Smooth muscle cell (in vitro differentiated cells): ENCODE results near the gene TSSK2. TPM values are rescaled to one million over a fixed set of nuclear protein-coding genes. Genes with fewer than 3 reads are reported as not detected.

Source experiments
- DNase-seq: peaks from one replicate; lab custom pipeline; 2025; ENCODE audit not compliant: unreplicated experiment; lab: John Stamatoyannopoulos, UW
- H2AFZ ChIP-seq: fragments of 200-600 bp; sonication (generic); 2 replicates; pipeline ENCODE4 v1.6.0; 2016; ENCODE audit warnings: antibody characterized with exemption, low read depth, mild to moderate bottlenecking
- H3F3A ChIP-seq: fragments of 200-600 bp; sonication (generic); 2 replicates; pipeline ENCODE4 v1.6.0; 2017; ENCODE audit warnings: antibody characterized with exemption, low read depth
- H3K27ac ChIP-seq: fragments of 200-600 bp; sonication (generic); 2 replicates; pipeline ENCODE4 v1.5.1; 2016; ENCODE audit warnings: low read depth, mild to moderate bottlenecking
- H3K27me3 ChIP-seq: fragments of 200-600 bp; sonication (generic); 2 replicates; pipeline ENCODE4 v1.6.1; 2016; ENCODE audit warnings: low read depth, mild to moderate bottlenecking
- H3K36me3 ChIP-seq: fragments of 200-600 bp; sonication (generic); 2 replicates; pipeline ENCODE4 v1.5.1; 2016; ENCODE audit warnings: low read depth
- H3K4me1 ChIP-seq: fragments of 200-600 bp; sonication (generic); 2 replicates; pipeline ENCODE4 v1.5.1; 2016; ENCODE audit warnings: low read depth
- H3K4me2 ChIP-seq: fragments of 200-600 bp; sonication (generic); 2 replicates; pipeline ENCODE4 v1.6.0; 2016; ENCODE audit warnings: mild to moderate bottlenecking
- H3K4me3 ChIP-seq: fragments of 200-600 bp; sonication (generic); 2 replicates; pipeline ENCODE4 v1.5.1; 2016; ENCODE audit warnings: mild to moderate bottlenecking
- H3K79me2 ChIP-seq: fragments of 200-600 bp; sonication (generic); 2 replicates; pipeline ENCODE4 v1.6.0; 2016; ENCODE audit warnings: low read depth, mild to moderate bottlenecking
- H3K9ac ChIP-seq: fragments of 200-600 bp; sonication (generic); 2 replicates; pipeline ENCODE4 v1.6.0; 2016; ENCODE audit warnings: low read depth
- H3K9me3 ChIP-seq: fragments of 200-600 bp; sonication (generic); replicated peaks from 2 replicates; pipeline ENCODE4 v1.5.1; 2016; ENCODE audit warnings: low read depth
- H4K20me1 ChIP-seq: fragments of 200-600 bp; sonication (generic); 2 replicates; pipeline ENCODE4 v1.6.0; 2016; ENCODE audit warnings: low read depth
- WGBS: methylation state at CpG from one replicate; pipeline ENCODE4 v1.1.7; 2016; ENCODE audit warnings: low lambda C conversion rate; 5-methylcytosine and 5-hydroxymethylcytosine counted together
- polyA plus RNA-seq: library from polyadenylated mRNA; unstranded; fragments of >200 nt; fragmentation: Nextera tagmentation; extraction: Ambion mirVana; gene quantifications from 2 replicates; pipeline ENCODE4 v1.2.1, GENCODE V29; 2016
- total RNA-seq: library from RNA; depleted of rRNA; stranded (reverse); fragments of >200 nt; gene quantifications from 2 replicates; pipeline ENCODE4 v1.2.3, GENCODE V29; 2014
- TF ChIP-seq, protein P1 (sequence below): fragments of 200-600 bp; sonication (generic); IDR thresholded peaks from 2 replicates; pipeline ENCODE4 v1.5.1; 2017; ENCODE audit warnings: borderline replicate concordance, mild to moderate bottlenecking, antibody characterized with exemption; ENCODE audit not compliant: insufficient read depth, poor library complexity, severe bottlenecking

TSSK2 gene
- total and polyA plus RNA-seq, 2 experiments from 2014 or later, result not detected

DNA sequence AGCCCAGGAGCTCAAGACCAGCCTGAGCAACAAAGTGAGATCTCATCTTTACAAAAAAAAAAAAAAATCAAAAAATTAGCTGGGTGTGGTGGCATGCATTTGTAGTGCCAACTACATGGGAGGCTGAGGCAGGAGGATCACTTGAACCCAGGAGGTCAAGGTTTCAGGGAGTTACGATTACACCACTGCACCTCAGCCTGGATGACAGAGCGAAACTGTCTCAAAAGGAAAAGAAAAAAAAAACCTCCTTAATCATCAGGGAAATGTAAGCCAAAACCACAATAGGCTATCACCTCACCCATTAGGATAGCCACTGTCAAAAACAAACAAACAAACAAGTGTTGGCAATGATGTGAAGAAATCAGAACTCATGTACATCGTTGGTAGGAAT, 22.3 kb upstream of the TSSK2 start:
- H3F3A ChIP-seq, result no peaks in the 10 kb centered on the region
- 92% methylated on average over 3 of the region's 3 CpGs for WGBS
- peaks cover 100% of the 10 kb centered on the region for H4K20me1 ChIP-seq

DNA sequence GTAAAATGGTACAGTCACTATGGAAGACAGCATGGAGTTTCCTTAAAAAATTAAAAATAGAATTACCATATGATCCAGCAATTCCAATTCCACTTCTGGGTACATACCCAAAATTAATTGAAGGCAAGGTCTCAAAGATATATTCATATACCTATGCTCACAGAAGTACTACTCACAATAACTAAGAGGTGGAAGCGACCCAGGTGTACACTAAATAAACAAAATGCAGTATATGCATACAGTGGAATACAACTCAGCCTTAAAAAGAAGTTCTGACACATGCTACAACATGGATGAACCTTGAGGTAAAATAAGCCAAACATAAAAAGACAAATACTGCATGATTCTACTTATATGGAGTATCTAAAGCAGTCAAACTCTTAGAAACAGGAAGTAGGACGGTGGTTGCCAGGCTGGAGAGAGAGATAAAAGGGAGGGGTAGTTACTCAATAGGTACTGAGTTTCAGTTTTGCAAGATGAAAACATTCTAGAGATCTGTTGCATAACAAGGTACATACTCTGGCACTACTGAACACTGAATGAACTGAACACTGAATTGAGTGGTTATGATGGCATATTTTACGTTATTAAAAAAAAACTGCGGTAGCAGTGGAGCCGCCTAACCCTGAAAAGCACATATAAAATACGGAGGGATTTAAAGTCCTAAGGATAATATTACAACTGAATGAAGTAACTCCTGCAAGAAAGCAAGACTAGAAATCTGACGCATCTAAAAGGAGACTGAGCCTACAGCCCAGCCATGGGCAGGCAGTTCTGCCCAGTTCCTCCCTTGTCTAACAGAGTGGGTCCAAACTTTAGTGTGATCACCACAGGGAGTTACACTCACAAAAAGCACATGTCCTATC, 21.7 kb upstream of the TSSK2 start:
- Histone ChIP-seq H3K9me3 (no peaks in the 10 kb centered on the region), H4K20me1 (peaks cover 100% of the 10 kb centered on the region), H3K79me2 (peaks cover 92% of the 10 kb centered on the region), H2AFZ (no peak overlapping the region), H3K27ac (no peak overlapping the region), H3K4me1 (peaks cover 10% of the 10 kb centered on the region), H3K36me3 (no peaks in the 10 kb centered on the region), H3F3A (no peaks in the 10 kb centered on the region), H3K27me3 (no peaks in the 10 kb centered on the region), H3K4me3 (no peak overlapping the region), H3K4me2 (no peak overlapping the region), H3K9ac (no peak overlapping the region)
- TF ChIP-seq, protein P1, sequence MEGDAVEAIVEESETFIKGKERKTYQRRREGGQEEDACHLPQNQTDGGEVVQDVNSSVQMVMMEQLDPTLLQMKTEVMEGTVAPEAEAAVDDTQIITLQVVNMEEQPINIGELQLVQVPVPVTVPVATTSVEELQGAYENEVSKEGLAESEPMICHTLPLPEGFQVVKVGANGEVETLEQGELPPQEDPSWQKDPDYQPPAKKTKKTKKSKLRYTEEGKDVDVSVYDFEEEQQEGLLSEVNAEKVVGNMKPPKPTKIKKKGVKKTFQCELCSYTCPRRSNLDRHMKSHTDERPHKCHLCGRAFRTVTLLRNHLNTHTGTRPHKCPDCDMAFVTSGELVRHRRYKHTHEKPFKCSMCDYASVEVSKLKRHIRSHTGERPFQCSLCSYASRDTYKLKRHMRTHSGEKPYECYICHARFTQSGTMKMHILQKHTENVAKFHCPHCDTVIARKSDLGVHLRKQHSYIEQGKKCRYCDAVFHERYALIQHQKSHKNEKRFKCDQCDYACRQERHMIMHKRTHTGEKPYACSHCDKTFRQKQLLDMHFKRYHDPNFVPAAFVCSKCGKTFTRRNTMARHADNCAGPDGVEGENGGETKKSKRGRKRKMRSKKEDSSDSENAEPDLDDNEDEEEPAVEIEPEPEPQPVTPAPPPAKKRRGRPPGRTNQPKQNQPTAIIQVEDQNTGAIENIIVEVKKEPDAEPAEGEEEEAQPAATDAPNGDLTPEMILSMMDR, result no peak
- 72% methylated on average over 7 of the region's 7 CpGs for WGBS
- DNase-seq, result no peak

More for the DNA sequence above, 22.3 kb upstream of the TSSK2 start:
- Histone ChIP-seq H3K27me3 (no peaks in the 10 kb centered on the region), H3K27ac (no peak overlapping the region), H3K4me2 (no peak overlapping the region), H3K79me2 (peaks cover 90% of the 10 kb centered on the region), H3K36me3 (no peaks in the 10 kb centered on the region), H3K9me3 (no peaks in the 10 kb centered on the region), H2AFZ (no peak overlapping the region), H3K4me1 (peaks cover 10% of the 10 kb centered on the region), H3K4me3 (no peak overlapping the region), H3K9ac (no peak overlapping the region)
- no peak for DNase-seq
- TF ChIP-seq, protein P1, result no peak

DNA sequence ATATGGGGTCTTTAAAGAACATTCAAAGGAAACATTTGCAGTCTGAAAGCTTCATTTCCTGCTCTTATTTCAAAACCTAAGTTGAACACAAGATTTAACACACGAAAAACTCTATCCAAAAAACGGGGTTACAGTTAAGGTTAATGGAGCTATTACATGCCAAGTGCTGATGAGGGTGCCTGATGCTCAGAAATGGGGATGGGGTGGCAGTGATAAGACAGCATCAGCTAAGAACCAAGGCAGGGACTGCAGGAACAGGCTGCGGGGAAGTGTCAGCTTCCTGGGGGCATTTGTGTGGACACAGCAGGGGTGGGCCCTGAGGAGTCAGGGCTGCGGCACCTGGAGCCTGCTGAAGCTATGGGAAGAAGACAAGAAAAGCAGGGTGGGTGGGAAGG, 21.0 kb upstream of the TSSK2 start:
- Histone ChIP-seq H4K20me1 (peaks cover 100% of the 10 kb centered on the region), H3K4me2 (no peak overlapping the region), H2AFZ (no peak overlapping the region), H3K36me3 (no peaks in the 10 kb centered on the region), H3K4me1 (peaks cover 10% of the 10 kb centered on the region), H3K27me3 (no peaks in the 10 kb centered on the region), H3F3A (no peaks in the 10 kb centered on the region), H3K9ac (no peak overlapping the region), H3K79me2 (peaks cover 92% of the 10 kb centered on the region), H3K27ac (no peak overlapping the region), H3K9me3 (no peaks in the 10 kb centered on the region), H3K4me3 (no peak overlapping the region)
- WGBS, result 62% methylated on average over 4 of the region's 4 CpGs
- TF ChIP-seq, protein P1, result no peak
- no peak for DNase-seq

DNA sequence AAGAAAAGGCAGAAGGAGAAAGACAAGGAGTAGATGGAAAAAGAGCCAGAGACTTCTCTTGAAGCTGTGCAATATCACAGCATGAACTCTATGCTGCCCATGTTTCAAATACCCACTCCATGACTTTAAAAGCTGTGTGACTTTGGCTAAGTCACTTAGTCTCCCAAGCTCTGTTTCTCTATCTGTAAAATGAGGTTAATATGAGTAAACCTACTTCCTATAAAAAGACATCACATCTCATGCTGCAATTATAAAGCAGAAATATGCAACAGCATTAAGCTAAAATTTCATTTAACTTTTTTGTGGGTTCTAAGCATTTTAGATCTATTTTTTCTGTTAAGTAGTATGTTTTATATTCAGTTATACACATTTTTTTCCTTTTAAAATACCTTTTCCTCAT, 20.5 kb upstream of the TSSK2 start:
- TF ChIP-seq, protein P1, result no peak
- Histone ChIP-seq H3K9me3 (no peaks in the 10 kb centered on the region), H3K4me3 (no peak overlapping the region), H2AFZ (no peak overlapping the region), H3K27me3 (no peaks in the 10 kb centered on the region), H3K27ac (no peak overlapping the region), H3K9ac (no peak overlapping the region), H4K20me1 (peaks cover 100% of the 10 kb centered on the region), H3F3A (no peaks in the 10 kb centered on the region), H3K79me2 (peaks cover 93% of the 10 kb centered on the region), H3K4me2 (no peak overlapping the region), H3K36me3 (no peaks in the 10 kb centered on the region), H3K4me1 (peaks cover 10% of the 10 kb centered on the region)
- DNase-seq, result no peak
